Stomach smooth muscle (tissue), 2 donors: Measurements from ENCODE around the gene TRAF5.

ENCODE experiments used
- H3K27ac ChIP-seq: one replicate; pipeline ENCODE4 v1.7.0; 2013; ENCODE audit warnings: mild to moderate bottlenecking, low read length, inconsistent platforms
- H3K27me3 ChIP-seq, 2 donors: one replicate each; pipeline ENCODE4 v1.7.0; 2013; ENCODE audit warnings: low read length in 2 of 2; ENCODE audit not compliant: insufficient read depth in 2 of 2, control insufficient read depth in 1 of 2
- H3K36me3 ChIP-seq, 2 donors: one replicate each; pipeline ENCODE4 v1.7.0; 2013; ENCODE audit warnings: low read length in 2 of 2; ENCODE audit not compliant: control insufficient read depth in 2 of 2, insufficient read depth in 2 of 2
- H3K4me1 ChIP-seq: one replicate; pipeline ENCODE4 v1.7.0; 2013; ENCODE audit warnings: low read length; ENCODE audit not compliant: control insufficient read depth, insufficient read depth
- H3K4me3 ChIP-seq, 2 donors: one replicate each; pipeline ENCODE4 v1.7.0; 2013; ENCODE audit warnings: low read length in 2 of 2
- H3K9ac ChIP-seq, 2 donors: one replicate each; pipeline ENCODE4 v1.7.0; 2013; ENCODE audit warnings: low read length in 2 of 2, mild to moderate bottlenecking in 1 of 2
- H3K9me3 ChIP-seq, 2 donors: one replicate each; pipeline ENCODE4 v1.7.0; 2013; ENCODE audit warnings: low read length in 2 of 2; ENCODE audit not compliant: control insufficient read depth in 2 of 2
- donor health status: healthy.
- donor health status: Pancreatic carcinoma.

The TRAF5 gene

GRCh38 chr1:211336161-211336560 lies 9.5 kb downstream of the TRAF5 start:
- Histone ChIP-seq H3K27ac (no peak overlapping the region), H3K36me3 (peaks cover 0 to 2% of the 10 kb centered on the region in 2 donors), H3K4me1 (peaks cover 23% of the 10 kb centered on the region), H3K4me3 (no peak overlapping the region), H3K9me3 (no peaks in the 10 kb centered on the region), H3K9ac (no peak overlapping the region), H3K27me3 (no peaks in the 10 kb centered on the region)

GRCh38 chr1:211336775-211337174 lies 10.1 kb downstream of the TRAF5 start:
- Histone ChIP-seq H3K27ac (no peak overlapping the region), H3K27me3 (no peaks in the 10 kb centered on the region), H3K9me3 (no peaks in the 10 kb centered on the region), H3K9ac (no peak overlapping the region), H3K4me1 (peaks cover 26% of the 10 kb centered on the region), H3K36me3 (peaks cover 0 to 2% of the 10 kb centered on the region in 2 donors), H3K4me3 (no peak overlapping the region)

- no peaks in the 10 kb centered on the region for H3K9me3 ChIP-seq
- no peak overlapping the region for H3K9ac ChIP-seq
- H3K4me1 ChIP-seq = peaks cover 19% of the 10 kb centered on the region
- no peak overlapping the region for H3K27ac ChIP-seq
- H3K27me3 ChIP-seq = no peaks in the 10 kb centered on the region
- peaks cover 0 to 2% of the 10 kb centered on the region in 2 donors for H3K36me3 ChIP-seq
- no peak overlapping the region for H3K4me3 ChIP-seq
These were observed 11.0 kb downstream of the TRAF5 start for GRCh38 chr1:211337430-211338223.

GRCh38 chr1:211338224-211338620 lies 11.6 kb downstream of the TRAF5 start:
- no peaks in the 10 kb centered on the region for H3K9me3 ChIP-seq
- no peaks in the 10 kb centered on the region for H3K27me3 ChIP-seq
- H3K36me3 ChIP-seq = peaks cover 0 to 2% of the 10 kb centered on the region in 2 donors
- no peak overlapping the region for H3K9ac ChIP-seq
- no peak overlapping the region for H3K4me3 ChIP-seq
- H3K27ac ChIP-seq = no peak overlapping the region
- H3K4me1 ChIP-seq = peaks cover 19% of the 10 kb centered on the region

GRCh38 chr1:211339631-211340041 lies 13.0 kb downstream of the TRAF5 start:
- no peak overlapping the region for H3K4me3 ChIP-seq
- no peaks in the 10 kb centered on the region for H3K9me3 ChIP-seq
- peaks cover 19% of the 10 kb centered on the region for H3K4me1 ChIP-seq
- H3K27ac ChIP-seq = no peak overlapping the region
- no peak overlapping the region for H3K9ac ChIP-seq
- no peaks in the 10 kb centered on the region for H3K27me3 ChIP-seq
- H3K36me3 ChIP-seq = peaks cover 0 to 2% of the 10 kb centered on the region in 2 donors

- Histone ChIP-seq H3K4me1 (peaks cover 14% of the 10 kb centered on the region), H3K4me3 (no peak overlapping the region), H3K9me3 (no peaks in the 10 kb centered on the region), H3K27me3 (no peaks in the 10 kb centered on the region), H3K27ac (no peak overlapping the region), H3K9ac (no peak overlapping the region), H3K36me3 (peaks cover 0 to 2% of the 10 kb centered on the region in 2 donors)
These were observed 14.2 kb downstream of the TRAF5 start for GRCh38 chr1:211340622-211341507.

GRCh38 chr1:211341999-211342398 lies 15.4 kb downstream of the TRAF5 start:
- H3K27me3 ChIP-seq = no peaks in the 10 kb centered on the region
- H3K9ac ChIP-seq = no peak overlapping the region
- no peaks in the 10 kb centered on the region for H3K9me3 ChIP-seq
- H3K27ac ChIP-seq = no peak overlapping the region
- H3K4me3 ChIP-seq = no peak overlapping the region
- peaks cover 0 to 2% of the 10 kb centered on the region in 2 donors for H3K36me3 ChIP-seq
- H3K4me1 ChIP-seq = peaks cover 10% of the 10 kb centered on the region

GRCh38 chr1:211343607-211344006 lies 17.0 kb downstream of the TRAF5 start:
- H3K27ac ChIP-seq = no peak overlapping the region
- no peak overlapping the region for H3K4me3 ChIP-seq
- peaks cover 0 to 2% of the 10 kb centered on the region in 2 donors for H3K36me3 ChIP-seq
- no peaks in the 10 kb centered on the region for H3K27me3 ChIP-seq
- no peak overlapping the region for H3K9ac ChIP-seq
- H3K9me3 ChIP-seq = no peaks in the 10 kb centered on the region
- peaks cover 5% of the 10 kb centered on the region for H3K4me1 ChIP-seq

- Histone ChIP-seq H3K27ac (no peak overlapping the region), H3K27me3 (no peaks in the 10 kb centered on the region), H3K9ac (no peak overlapping the region), H3K9me3 (no peaks in the 10 kb centered on the region), H3K36me3 (peaks cover 0 to 2% of the 10 kb centered on the region in 2 donors), H3K4me1 (peaks cover 5% of the 10 kb centered on the region), H3K4me3 (no peak overlapping the region)
These were observed 17.6 kb downstream of the TRAF5 start for GRCh38 chr1:211344152-211344618.

GRCh38 chr1:211345719-211346118 lies 19.1 kb downstream of the TRAF5 start:
- no peak overlapping the region for H3K9ac ChIP-seq
- H3K4me1 ChIP-seq = peaks cover 3% of the 10 kb centered on the region

More at GRCh38 chr1:211345719-211346118, 19.1 kb downstream of the TRAF5 start:
- Histone ChIP-seq H3K27me3 (no peaks in the 10 kb centered on the region), H3K27ac (no peak overlapping the region), H3K36me3 (no peaks in the 10 kb centered on the region), H3K9me3 (no peaks in the 10 kb centered on the region), H3K4me3 (no peak overlapping the region)
